H1 (cell line): ENCODE data around the gene CLCF1. TPM values are rescaled to one million over a fixed set of nuclear protein-coding genes. Genes with fewer than 3 reads are reported as not detected.
A peak's percentile ranks its signal among the peaks of the same experiment; 100 is the strongest.

ENCODE experiments used
- CTCF ChIA-PET: fragments of 300-600 bp; sonication (Branson Sonifier 250); formaldehyde crosslinking; loops from one replicate; lab custom pipeline; 2021; ENCODE audit not compliant: partially characterized antibody; lab: Charles Lee
- POLR2A ChIA-PET: fragments of 300-600 bp; sonication (Branson Sonifier 250); formaldehyde crosslinking; loops from one replicate; lab custom pipeline; 2021; ENCODE audit warnings: inconsistent platforms; ENCODE audit not compliant: partially characterized antibody; lab: Charles Lee
- DNase-seq, 2 experiments: peaks; one replicate each; pipeline versions ENCODE4 v3.0.0 to v3.0.0-alpha.2; 2010 to 2022; ENCODE audit warnings: low spot score in 2 of 2, low read depth in 1 of 2, mixed read lengths in 1 of 2
- FAIRE-seq: peaks from 2 replicates; lab custom pipeline; 2011; peaks lifted over from hg19 to GRCh38; lab: Jason Lieb, UNC
- H2AFZ ChIP-seq: 2 replicates; pipeline ENCODE4 v1.8.1; 2012; ENCODE audit warnings: low read length, inconsistent platforms
- H2AK5ac ChIP-seq: 2 replicates; pipeline ENCODE4 v1.6.1; 2013; ENCODE audit warnings: low read depth, low read length
- H2BK120ac ChIP-seq: replicated peaks from 2 replicates; pipeline ENCODE3; 2013; ENCODE audit warnings: low read depth, low read length, inconsistent platforms
- H2BK12ac ChIP-seq: 2 replicates; pipeline ENCODE4 v1.6.1; 2013; ENCODE audit warnings: low read depth, low read length
- H2BK15ac ChIP-seq: 2 replicates; pipeline ENCODE4 v1.6.1; 2013; ENCODE audit warnings: low read length
- H2BK20ac ChIP-seq: 2 replicates; pipeline ENCODE4 v1.6.1; 2013; ENCODE audit warnings: low read length
- H2BK5ac ChIP-seq: 2 replicates; pipeline ENCODE4 v1.6.1; 2013; ENCODE audit warnings: low read depth, low read length
- H3K14ac ChIP-seq: 2 replicates; pipeline ENCODE4 v1.6.1; 2013; ENCODE audit warnings: inconsistent platforms; ENCODE audit not compliant: insufficient read length
- H3K18ac ChIP-seq: 2 replicates; pipeline ENCODE4 v1.6.1; 2013; ENCODE audit warnings: low read length; ENCODE audit errors: extremely low read depth
- H3K23ac ChIP-seq: 2 replicates; pipeline ENCODE4 v1.6.1; 2013; ENCODE audit warnings: inconsistent platforms; ENCODE audit not compliant: insufficient read length
- H3K23me2 ChIP-seq: 2 replicates; pipeline ENCODE4 v1.6.1; 2013; ENCODE audit warnings: low read depth, low read length
- H3K27ac ChIP-seq: 2 replicates; pipeline ENCODE4 v1.6.1; 2011; ENCODE audit warnings: low read depth, low read length, inconsistent platforms
- H3K27me3 ChIP-seq, 4 experiments: replicated peaks in 1 of 4; 1 replicate in 1 of 4; 2 replicates in 3 of 4; pipeline versions ENCODE4 v1.6.1 to v1.8.1; 2011 to 2013; ENCODE audit warnings: low read length in 3 of 4, mild to moderate bottlenecking in 3 of 4, inconsistent platforms in 2 of 4, mixed read lengths in 2 of 4, moderate library complexity in 1 of 4; ENCODE audit not compliant: control insufficient read depth in 3 of 4, insufficient read depth in 3 of 4; ENCODE audit errors: extremely low read depth in 1 of 4
- H3K36me3 ChIP-seq, 4 experiments: 2 replicates each; pipeline versions ENCODE4 v1.6.1 to v1.8.1; 2011 to 2013; ENCODE audit warnings: mild to moderate bottlenecking in 4 of 4, low read length in 3 of 4, moderate library complexity in 2 of 4, control low read depth in 1 of 4, inconsistent platforms in 1 of 4; ENCODE audit not compliant: insufficient read depth in 4 of 4, control insufficient read depth in 2 of 4
- H3K4ac ChIP-seq: replicated peaks from 2 replicates; pipeline ENCODE3; 2013; ENCODE audit warnings: low read length, low read depth, mixed read lengths, inconsistent platforms; ENCODE audit not compliant: insufficient read length
- H3K4me1 ChIP-seq, 4 experiments: replicated peaks in 1 of 4; 1 replicate in 1 of 4; 2 replicates in 3 of 4; pipeline versions ENCODE4 v1.6.1 to v1.8.1; 2011 to 2013; ENCODE audit warnings: low read length in 3 of 4, inconsistent platforms in 2 of 4, mixed read lengths in 1 of 4; ENCODE audit not compliant: insufficient read depth in 4 of 4, control insufficient read depth in 3 of 4
- H3K4me2 ChIP-seq, 2 experiments: 2 replicates each; pipeline versions ENCODE4 v1.6.1 to v1.8.1; 2011 to 2013; ENCODE audit warnings: low read depth in 2 of 2, low read length in 2 of 2, control low read depth in 1 of 2, inconsistent platforms in 1 of 2, mild to moderate bottlenecking in 1 of 2; ENCODE audit not compliant: insufficient read depth in 1 of 2
- H3K4me3 ChIP-seq, 4 experiments: fragments of 200-600, 300-600 bp in 1 of 4; sonication (generic), shearing (Covaris generic), sonication (Bioruptor Twin) in 1 of 4; 2 replicates each; pipeline versions ENCODE4 v1.5.1 to v1.8.1; 2011 to 2016; ENCODE audit warnings: low read length in 4 of 4, low read depth in 3 of 4, control low read depth in 2 of 4, inconsistent platforms in 2 of 4, mild to moderate bottlenecking in 2 of 4, mixed read lengths in 1 of 4, moderate library complexity in 1 of 4; ENCODE audit not compliant: insufficient read depth in 2 of 4; ENCODE audit errors: extremely low read depth in 1 of 4
- H3K56ac ChIP-seq: replicated peaks from 2 replicates; pipeline ENCODE3; 2013; ENCODE audit warnings: low read depth, mild to moderate bottlenecking, mixed read lengths, low read length, inconsistent platforms; ENCODE audit not compliant: insufficient read length
- H3K79me1 ChIP-seq: 2 replicates; pipeline ENCODE4 v1.6.1; 2013; ENCODE audit warnings: low read depth, low read length, control low read depth
- H3K79me2 ChIP-seq, 2 experiments: 2 replicates each; pipeline versions ENCODE4 v1.6.1 to v1.8.1; 2012 to 2013; ENCODE audit warnings: low read length in 2 of 2, mild to moderate bottlenecking in 2 of 2, inconsistent platforms in 1 of 2; ENCODE audit not compliant: insufficient read depth in 2 of 2, control insufficient read depth in 1 of 2
- H3K9ac ChIP-seq, 4 experiments: replicated peaks in 1 of 4; 1 replicate in 1 of 4; 2 replicates in 3 of 4; pipeline versions ENCODE4 v1.6.1 to v1.8.1; 2011 to 2013; ENCODE audit warnings: low read depth in 3 of 4, low read length in 3 of 4, control low read depth in 2 of 4, mild to moderate bottlenecking in 2 of 4, moderate library complexity in 2 of 4, inconsistent platforms in 1 of 4; ENCODE audit errors: extremely low read depth in 1 of 4
- H3K9me3 ChIP-seq, 2 experiments: 2 replicates each; pipeline versions ENCODE4 v1.6.1 to v1.8.1; 2012 to 2013; ENCODE audit warnings: mild to moderate bottlenecking in 2 of 2, moderate library complexity in 2 of 2, control low read depth in 1 of 2, inconsistent platforms in 1 of 2, low read depth in 1 of 2, low read length in 1 of 2, mixed read lengths in 1 of 2; ENCODE audit not compliant: insufficient read depth in 2 of 2
- H4K20me1 ChIP-seq, 2 experiments: replicated peaks in 1 of 2; 2 replicates each; pipeline versions ENCODE3 to v1.8.1; 2011 to 2013; ENCODE audit warnings: inconsistent platforms in 2 of 2, low read length in 2 of 2, mild to moderate bottlenecking in 1 of 2; ENCODE audit not compliant: insufficient read depth in 2 of 2, control insufficient read depth in 1 of 2
- H4K5ac ChIP-seq: 2 replicates; pipeline ENCODE4 v1.6.1; 2013; ENCODE audit warnings: low read length, low read depth, mixed read lengths, inconsistent platforms; ENCODE audit not compliant: insufficient read length
- H4K8ac ChIP-seq: 2 replicates; pipeline ENCODE4 v1.8.0; 2013; ENCODE audit warnings: mild to moderate bottlenecking, moderate library complexity, low read length, inconsistent platforms; ENCODE audit not compliant: insufficient read depth; ENCODE audit errors: extremely low read depth
- H4K91ac ChIP-seq: replicated peaks from 2 replicates; pipeline ENCODE3; 2013; ENCODE audit warnings: low read length, mixed read lengths, inconsistent platforms; ENCODE audit not compliant: insufficient read length
- EGR1 ChIP-seq: IDR thresholded peaks from 2 replicates; pipeline ENCODE4 v1.6.1; 2011; ENCODE audit warnings: low read depth, low read length, borderline replicate concordance
- EP300 ChIP-seq, 2 experiments: IDR thresholded peaks; 1 replicate in 1 of 2; 2 replicates in 1 of 2; pipeline ENCODE4 v1.6.1; 2011 to 2012; ENCODE audit warnings: low read depth in 2 of 2, low read length in 2 of 2, mild to moderate bottlenecking in 2 of 2, borderline replicate concordance in 1 of 2, inconsistent platforms in 1 of 2, moderate library complexity in 1 of 2
- GABPA ChIP-seq: IDR thresholded peaks from 2 replicates; pipeline ENCODE4 v1.6.1; 2011; ENCODE audit warnings: mild to moderate bottlenecking, low read length, moderate library complexity, borderline replicate concordance; ENCODE audit not compliant: insufficient read depth
- JUND ChIP-seq: IDR thresholded peaks from 2 replicates; pipeline ENCODE4 v1.6.1; 2011; ENCODE audit warnings: mild to moderate bottlenecking, improper control_type of control experiment, low read length
- KDM5A ChIP-seq: fragments of 200-600 bp; IDR thresholded peaks from 2 replicates; pipeline ENCODE4 v1.7.1; 2012; ENCODE audit warnings: mild to moderate bottlenecking, low read length, inconsistent platforms, mixed read lengths
- PHF8 ChIP-seq: fragments of 200-600 bp; sonication (generic); conservative IDR thresholded peaks from 2 replicates; pipeline ENCODE4 v1.7.1; 2012; ENCODE audit warnings: low read depth, mild to moderate bottlenecking, inconsistent platforms, low read length, moderate library complexity
- POLR2A ChIP-seq, 2 experiments: IDR thresholded peaks; 1 replicate in 1 of 2; 2 replicates in 1 of 2; pipeline ENCODE4 v1.6.1; 2011; ENCODE audit warnings: low read depth in 2 of 2, low read length in 2 of 2, mild to moderate bottlenecking in 2 of 2; ENCODE audit errors: control extremely low read depth in 1 of 2
- POU5F1 ChIP-seq: IDR thresholded peaks from 2 replicates; pipeline ENCODE4 v1.6.1; 2011; ENCODE audit warnings: low read depth, mild to moderate bottlenecking, low read length, moderate library complexity
- SIN3A ChIP-seq, 2 experiments: IDR thresholded peaks in 1 of 2; conservative IDR thresholded peaks in 1 of 2; 2 replicates each; pipeline ENCODE4 v1.6.1; 2011 to 2012; ENCODE audit warnings: low read length in 2 of 2, improper control_type of control experiment in 1 of 2, low read depth in 1 of 2, mild to moderate bottlenecking in 1 of 2
- TBP ChIP-seq: IDR thresholded peaks from 2 replicates; pipeline ENCODE4 v1.6.1; 2011; ENCODE audit warnings: low read depth, low read length, improper control_type of control experiment
- USF2 ChIP-seq: IDR thresholded peaks from 2 replicates; pipeline ENCODE4 v1.6.1; 2011; ENCODE audit warnings: low read length, improper control_type of control experiment
- YY1 ChIP-seq: IDR thresholded peaks from 2 replicates; pipeline ENCODE4 v1.6.1; 2011; ENCODE audit warnings: low read depth, mild to moderate bottlenecking, low read length
- ZNF274 ChIP-seq: IDR thresholded peaks from 2 replicates; pipeline ENCODE4 v1.7.0; 2012; ENCODE audit warnings: low read length, borderline replicate concordance; ENCODE audit errors: extremely low read depth
- WGBS, 2 experiments: shearing (Covaris generic) in 1 of 2; methylation state at CpG; one replicate each; pipeline versions ENCODE4 v1.1.6 to v1.1.7; 2013 to 2015; ENCODE audit warnings: low lambda C conversion rate in 2 of 2, mixed read lengths in 2 of 2, inconsistent platforms in 1 of 2, low coverage in 1 of 2, missing lambda C conversion rate in 1 of 2; ENCODE audit not compliant: insufficient replicate concordance in 2 of 2, insufficient coverage in 1 of 2, insufficient read length in 1 of 2; ENCODE audit errors: extremely low coverage in 1 of 2, missing lambda C conversion rate in 1 of 2; 5-methylcytosine and 5-hydroxymethylcytosine counted together
- polyA plus RNA-seq, 7 experiments: library from polyadenylated mRNA; depleted of rRNA in 3 of 7; stranded (reverse) in 5 of 7; unstranded in 2 of 7; fragments of >200 nt in 5 of 7; fragments of 200-250 nt in 2 of 7; gene quantifications; 1 replicate in 5 of 7; 2 replicates in 1 of 7; 4 replicates in 1 of 7; pipeline versions ENCODE4 v1.2.1 to v1.2.3, GENCODE V29; 2011 to 2013; ENCODE audit warnings: missing spikeins in 2 of 7, mixed read lengths in 2 of 7
- total RNA-seq: library from RNA; stranded (reverse); fragmentation: NEBNext Ultra II Directional; extraction: Animal tissue kit (Norgen Biotek cat#: 25700); gene quantifications from 2 replicates; pipeline ENCODE4 v1.2.1, GENCODE V29; 2021

CLCF1 gene
- total and polyA plus RNA-seq, 2 of the 8 experiments (the other 6 are each of a cell fraction or from before 2014, with no cell fraction given) = 0.32 to 1.2 TPM

- Histone ChIP-seq H3K27ac (no peak overlapping the region), H4K8ac (no peak overlapping the region; the same call in 1 of the 2 replicates), H2BK15ac (no peak overlapping the region), H3K9ac (no peak overlapping the region), H3K4me3 (no peak overlapping the region), H4K5ac (no peak overlapping the region), H3K14ac (no peak overlapping the region), H2BK12ac (peak overlapping the region; percentile 28; the same call in 1 of the 2 replicates), H3K4ac (no peak overlapping the region), H3K23ac (no peak overlapping the region), H3K18ac (no peak overlapping the region), H2AK5ac (no peak overlapping the region), H2BK20ac (no peak overlapping the region), H3K27me3 (peaks cover 0 to 16% (median 5%) of the 10 kb centered on the region in 4 experiments; a peak in 4 of 7 replicates), H2BK5ac (no peak overlapping the region), H3K9me3 (no peaks in the 10 kb centered on the region), H3K79me2 (no peaks in the 10 kb centered on the region), H4K20me1 (no peaks in the 10 kb centered on the region), H3K4me1 (peaks cover 0 to 13% (median 7%) of the 10 kb centered on the region in 4 experiments; a peak in 5 of 7 replicates), H3K4me2 (peak overlapping the region; percentile 23 to 36; a peak in 2 of 4 replicates), H2BK120ac (no peak overlapping the region)
- FAIRE-seq = no peak
- CTCF ChIA-PET = no interaction called here
- no peak for DNase-seq
- POLR2A ChIA-PET = interaction anchor here (1.0 to 1.1 kb wide), 2 partner anchors 11 to 27 kb away, joined by 3 read pairs; partner anchors contain the start of gene PTPRCAP
- 71% methylated on average over 15 of the region's 15 CpGs; no CpG with 5 or more reads in 1 of the 2 experiments for WGBS, 2 experiments
- TF ChIP-seq YY1 (no peak), EP300 (IDR thresholded peaks at IDR 0.05; ENCODE audit: borderline replicate concordance in 1 of 2, low read depth in 2 of 2, low read length in 2 of 2) (no peak), POLR2A (IDR thresholded peaks at IDR 0.05; ENCODE audit: control extremely low read depth in 1 of 2, low read depth in 2 of 2, low read length in 2 of 2) (no peak; a peak in 1 of 3 replicates), EGR1 (no peak), PHF8 (no peak), ZNF274 (no peak), TBP (no peak), JUND (no peak), KDM5A (no peak), GABPA (no peak), USF2 (no peak), SIN3A (conservative IDR thresholded peaks at IDR 0.05 in 1 of 2, IDR thresholded peaks at IDR 0.05 in 1 of 2; ENCODE audit: low read depth in 1 of 2, low read length in 2 of 2) (no peak), POU5F1 (no peak)
- TF ChIP-seq, all 59 proteins: peak for 0
- no peaks in the 10 kb centered on the region for H3K36me3 ChIP-seq
- peak overlapping the region; percentile 34 for H4K91ac ChIP-seq
- no peak overlapping the region for H2AFZ ChIP-seq
- 0 out of 2 replicates have a peak, but pooled peaks cover 3% of the 10 kb centered on the region for H3K23me2 ChIP-seq
- no peak overlapping the region for H3K56ac ChIP-seq
- H3K79me1 ChIP-seq = no peaks in the 10 kb centered on the region
Observed at GRCh38 chr11:67410369-67410831, 37.0 kb upstream of the CLCF1 start.
